Suprapubic skin (tissue), 3 donors: ENCODE measurements around the gene SLC16A12.

ENCODE experiments used
- EP300 ChIP-seq: sonication (generic); formaldehyde crosslinking; IDR thresholded peaks from one replicate; pipeline ENCODE4 v1.6.1; 2017; ENCODE audit warnings: antibody characterized with exemption
- TF ChIP-seq, protein P1 (sequence below), 2 donors: fragments of 200-600 bp in 1 of 2; fragments of 450-650 bp in 1 of 2; sonication (generic) in 1 of 2; IDR thresholded peaks; one replicate each; pipeline ENCODE4 v1.5.1; 2016 to 2019; ENCODE audit warnings: antibody characterized with exemption in 2 of 2, mild to moderate bottlenecking in 1 of 2, moderate library complexity in 1 of 2

DNA sequence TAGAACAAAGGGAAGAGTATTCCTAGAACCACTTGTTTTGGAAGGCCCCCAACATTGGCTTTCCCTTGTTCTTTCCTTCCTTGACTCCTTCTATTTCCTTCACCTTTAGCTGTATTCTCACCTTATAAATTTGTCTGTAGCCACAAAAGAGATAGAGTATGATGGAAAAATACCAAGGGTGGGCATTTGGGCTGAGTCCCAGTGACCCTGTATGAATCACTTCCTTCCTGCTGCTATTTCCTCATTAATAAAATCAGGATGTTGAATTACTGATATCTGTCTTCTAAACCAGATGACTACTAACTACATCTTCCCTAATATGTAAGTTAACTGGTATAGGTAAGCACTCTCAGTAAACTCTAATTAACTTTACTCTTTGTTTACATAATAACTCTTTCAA, 65.9 kb downstream of the SLC16A12 start:
- TF ChIP-seq, protein P1, sequence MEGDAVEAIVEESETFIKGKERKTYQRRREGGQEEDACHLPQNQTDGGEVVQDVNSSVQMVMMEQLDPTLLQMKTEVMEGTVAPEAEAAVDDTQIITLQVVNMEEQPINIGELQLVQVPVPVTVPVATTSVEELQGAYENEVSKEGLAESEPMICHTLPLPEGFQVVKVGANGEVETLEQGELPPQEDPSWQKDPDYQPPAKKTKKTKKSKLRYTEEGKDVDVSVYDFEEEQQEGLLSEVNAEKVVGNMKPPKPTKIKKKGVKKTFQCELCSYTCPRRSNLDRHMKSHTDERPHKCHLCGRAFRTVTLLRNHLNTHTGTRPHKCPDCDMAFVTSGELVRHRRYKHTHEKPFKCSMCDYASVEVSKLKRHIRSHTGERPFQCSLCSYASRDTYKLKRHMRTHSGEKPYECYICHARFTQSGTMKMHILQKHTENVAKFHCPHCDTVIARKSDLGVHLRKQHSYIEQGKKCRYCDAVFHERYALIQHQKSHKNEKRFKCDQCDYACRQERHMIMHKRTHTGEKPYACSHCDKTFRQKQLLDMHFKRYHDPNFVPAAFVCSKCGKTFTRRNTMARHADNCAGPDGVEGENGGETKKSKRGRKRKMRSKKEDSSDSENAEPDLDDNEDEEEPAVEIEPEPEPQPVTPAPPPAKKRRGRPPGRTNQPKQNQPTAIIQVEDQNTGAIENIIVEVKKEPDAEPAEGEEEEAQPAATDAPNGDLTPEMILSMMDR (IDR thresholded peaks at IDR 0.05), result no peak
- no peak for TF ChIP-seq EP300
